ENCODE measurements around the gene SLC9C2. TPM values are rescaled to one million over a fixed set of nuclear protein-coding genes. Genes with fewer than 3 reads are reported as not detected.
A peak's percentile ranks its signal among the peaks of the same experiment; 100 is the strongest.

The SLC9C2 gene
- total RNA-seq, 1 donor from 2014 or later, result not detected

- Histone ChIP-seq H3K4me3 (ENCODE audit: low read depth, low read length) (no peak overlapping the region), H3K36me3 (ENCODE audit: control insufficient read depth, insufficient read depth, low read length) (no peaks in the 10 kb centered on the region), H3K27me3 (ENCODE audit: control insufficient read depth, insufficient read depth, low read length) (no peaks in the 10 kb centered on the region)
- TF ChIP-seq CTCF (IDR thresholded peaks at IDR 0.05; ENCODE audit: insufficient read depth, low read length, severe bottlenecking), result no peak
- DNase-seq (ENCODE audit: low read depth) (peak; percentile 78), FAIRE-seq (no peak)
Measured at GRCh38 chr1:173554541-173555250, 48.2 kb downstream of the SLC9C2 start.

GRCh38 chr1:173554089-173554488 is 48.8 kb downstream of the SLC9C2 start:
- H3K4me3 ChIP-seq (ENCODE audit: low read depth, low read length), result no peak overlapping the region
- DNase-seq (ENCODE audit: low read depth), result no peak
- no peaks in the 10 kb centered on the region for H3K27me3 ChIP-seq (ENCODE audit: control insufficient read depth, insufficient read depth, low read length)
- H3K36me3 ChIP-seq (ENCODE audit: control insufficient read depth, insufficient read depth, low read length), result no peaks in the 10 kb centered on the region
- FAIRE-seq, result no peak
- TF ChIP-seq CTCF (IDR thresholded peaks at IDR 0.05; ENCODE audit: insufficient read depth, low read length, severe bottlenecking), result no peak

- TF ChIP-seq CTCF (IDR thresholded peaks at IDR 0.05; ENCODE audit: insufficient read depth, low read length, severe bottlenecking), result no peak
- H3K4me3 ChIP-seq (ENCODE audit: low read depth, low read length), result no peak overlapping the region
- H3K36me3 ChIP-seq (ENCODE audit: control insufficient read depth, insufficient read depth, low read length), result no peaks in the 10 kb centered on the region
- FAIRE-seq (no peak), DNase-seq (ENCODE audit: low read depth) (no peak)
- no peaks in the 10 kb centered on the region for H3K27me3 ChIP-seq (ENCODE audit: control insufficient read depth, insufficient read depth, low read length)
Measured at GRCh38 chr1:173553312-173553711, 49.6 kb downstream of the SLC9C2 start.

- no peak for TF ChIP-seq CTCF (IDR thresholded peaks at IDR 0.05; ENCODE audit: insufficient read depth, low read length, severe bottlenecking)
- Histone ChIP-seq H3K4me3 (ENCODE audit: low read depth, low read length) (no peak overlapping the region), H3K27me3 (ENCODE audit: control insufficient read depth, insufficient read depth, low read length) (no peaks in the 10 kb centered on the region), H3K36me3 (ENCODE audit: control insufficient read depth, insufficient read depth, low read length) (no peaks in the 10 kb centered on the region)
- FAIRE-seq (no peak), DNase-seq (ENCODE audit: low read depth) (no peak)
Measured at GRCh38 chr1:173551699-173552098, 51.2 kb downstream of the SLC9C2 start.

- no peak for TF ChIP-seq CTCF (IDR thresholded peaks at IDR 0.05; ENCODE audit: insufficient read depth, low read length, severe bottlenecking)
- no peaks in the 10 kb centered on the region for H3K36me3 ChIP-seq (ENCODE audit: control insufficient read depth, insufficient read depth, low read length)
- H3K4me3 ChIP-seq (ENCODE audit: low read depth, low read length), result no peak overlapping the region
- FAIRE-seq (no peak), DNase-seq (ENCODE audit: low read depth) (no peak)
- H3K27me3 ChIP-seq (ENCODE audit: control insufficient read depth, insufficient read depth, low read length), result no peaks in the 10 kb centered on the region
Measured at GRCh38 chr1:173549813-173550212, 53.1 kb downstream of the SLC9C2 start.

GRCh38 chr1:173545688-173546087 is 57.2 kb downstream of the SLC9C2 start:
- FAIRE-seq (no peak), DNase-seq (ENCODE audit: low read depth) (peak; percentile 11)
- TF ChIP-seq CTCF (IDR thresholded peaks at IDR 0.05; ENCODE audit: insufficient read depth, low read length, severe bottlenecking), result no peak
- Histone ChIP-seq H3K4me3 (ENCODE audit: low read depth, low read length) (no peak overlapping the region), H3K27me3 (ENCODE audit: control insufficient read depth, insufficient read depth, low read length) (no peaks in the 10 kb centered on the region), H3K36me3 (ENCODE audit: control insufficient read depth, insufficient read depth, low read length) (no peaks in the 10 kb centered on the region)
